ENCODE measurements around the gene PIBF1. TPM values are rescaled to one million over a fixed set of nuclear protein-coding genes. Genes with fewer than 3 reads are reported as not detected.

The PIBF1 gene, protein sequence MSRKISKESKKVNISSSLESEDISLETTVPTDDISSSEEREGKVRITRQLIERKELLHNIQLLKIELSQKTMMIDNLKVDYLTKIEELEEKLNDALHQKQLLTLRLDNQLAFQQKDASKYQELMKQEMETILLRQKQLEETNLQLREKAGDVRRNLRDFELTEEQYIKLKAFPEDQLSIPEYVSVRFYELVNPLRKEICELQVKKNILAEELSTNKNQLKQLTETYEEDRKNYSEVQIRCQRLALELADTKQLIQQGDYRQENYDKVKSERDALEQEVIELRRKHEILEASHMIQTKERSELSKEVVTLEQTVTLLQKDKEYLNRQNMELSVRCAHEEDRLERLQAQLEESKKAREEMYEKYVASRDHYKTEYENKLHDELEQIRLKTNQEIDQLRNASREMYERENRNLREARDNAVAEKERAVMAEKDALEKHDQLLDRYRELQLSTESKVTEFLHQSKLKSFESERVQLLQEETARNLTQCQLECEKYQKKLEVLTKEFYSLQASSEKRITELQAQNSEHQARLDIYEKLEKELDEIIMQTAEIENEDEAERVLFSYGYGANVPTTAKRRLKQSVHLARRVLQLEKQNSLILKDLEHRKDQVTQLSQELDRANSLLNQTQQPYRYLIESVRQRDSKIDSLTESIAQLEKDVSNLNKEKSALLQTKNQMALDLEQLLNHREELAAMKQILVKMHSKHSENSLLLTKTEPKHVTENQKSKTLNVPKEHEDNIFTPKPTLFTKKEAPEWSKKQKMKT
- 10 to 100 TPM; 29.4 to 36.5 (median 34.8) TPM for total RNA-seq
- 46.7 TPM for total RNA-seq (2013)
- total RNA-seq = 34.3 to 66.1 (median 50.6) reads per million in 29 experiments

DNA sequence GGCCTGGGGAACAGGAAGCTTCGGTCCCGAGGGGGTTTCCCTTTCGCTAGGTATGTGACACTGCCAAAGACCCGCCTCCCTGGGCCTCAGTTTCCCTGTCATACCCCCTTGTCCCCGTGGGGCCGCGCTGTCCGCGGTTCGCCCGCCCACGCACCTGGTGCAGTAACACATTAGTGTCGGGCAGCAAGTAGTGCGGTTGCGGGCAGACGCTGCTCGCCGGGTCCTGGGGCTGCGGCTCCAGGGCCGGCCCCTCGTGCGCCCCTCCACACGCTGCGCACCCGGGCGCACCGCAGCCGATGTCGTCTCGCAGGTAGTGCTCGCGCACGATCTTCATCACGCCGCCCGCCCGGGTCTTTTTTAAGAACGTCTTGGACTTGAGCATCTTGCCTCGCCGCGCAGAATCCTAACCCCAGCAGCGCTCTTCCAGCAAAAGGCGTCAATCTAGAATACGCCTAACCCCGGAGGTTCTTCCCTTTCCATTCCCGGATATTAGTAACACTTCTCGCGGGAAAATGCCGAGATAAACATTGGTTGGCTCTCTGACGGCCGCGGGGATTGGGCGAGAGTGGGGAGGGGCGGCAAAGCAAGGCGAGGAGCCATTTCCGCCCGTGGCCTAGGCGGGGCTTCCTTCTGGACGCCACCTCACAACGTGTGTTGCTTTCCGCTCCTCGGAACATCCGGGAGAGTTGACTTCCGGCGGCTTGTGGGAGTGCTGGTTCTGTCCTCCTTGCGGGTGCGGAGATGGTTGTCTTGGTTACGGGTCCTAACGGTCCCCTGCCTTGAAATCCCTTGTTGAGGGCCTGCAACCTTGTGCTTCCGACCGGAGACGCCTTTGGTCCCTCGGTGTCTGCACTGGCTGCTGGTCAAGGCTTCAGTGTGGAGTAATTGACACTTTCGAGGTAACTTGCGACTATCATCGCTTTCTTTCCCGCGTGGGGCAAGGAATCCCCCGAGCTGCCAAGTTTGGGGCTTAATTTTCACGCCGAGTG lies at the start of gene PIBF1, which contains the start of gene DIS3:
Gene PIBF1 (plus strand): TSS at position 683 of the 989 bp plus-strand sequence. CDS start 1,337 bp downstream, outside the sequence.
Gene DIS3 (minus strand): TSS at position 450 of the 989 bp plus-strand sequence. CDS start 68 bp downstream, at position 382.
- Mint-ChIP-seq H3K4me1 (peaks cover 72 to 74% (median 74%) of the 10 kb centered on the region in 3 donors), H3K9me3 (no peaks in the 10 kb centered on the region), H3K27ac (peak within 1 kb of the TSS; percentile 97 to 98), H3K36me3 (peaks cover 34% of the 10 kb centered on the region), H3K27me3 (no peaks in the 10 kb centered on the region), H3K4me3 (peak within 1 kb of the TSS; percentile 98 to 99 (median 99))
- peak within 1 kb of the TSS; percentile 73 for H3K27ac ChIP-seq (ENCODE audit: low read length)
- WGBS (ENCODE audit: insufficient coverage) = under 1% methylated on average over 67 of the region's 81 CpGs
- ChIA-PET CTCF (interaction anchor here in 1 of 2 donors (0.9 kb wide), 1 partner anchor 15 kb away, joined by 3 read pairs; no protein-coding TSS in a partner anchor), POLR2A (interaction anchor here in 1 of 2 donors (0.6 to 0.7 kb wide), 3 partner anchors 9 to 53 kb away, joined by 3 read pairs; no protein-coding TSS in a partner anchor)
- no peaks in the 10 kb centered on the region for H3K9me3 ChIP-seq
- H3K27me3 ChIP-seq (replicated peaks in 1 of 2; ENCODE audit: control insufficient read depth in 2 of 2, extremely low read depth in 1 of 2, insufficient read depth in 2 of 2, low read length in 1 of 2) = no peaks in the 10 kb centered on the region
- H3K36me3 ChIP-seq (ENCODE audit: control insufficient read depth in 2 of 2, extremely low read depth in 1 of 2, insufficient read depth in 1 of 2, low read length in 1 of 2) = peaks cover 0 to 28% of the 10 kb centered on the region in 2 donors
- H3K4me1 ChIP-seq (ENCODE audit: control insufficient read depth in 1 of 2, extremely low read depth in 1 of 2, insufficient read depth in 2 of 2, low read length in 2 of 2) = peaks cover 20 to 31% of the 10 kb centered on the region in 2 experiments
- peak within 1 kb of the TSS; percentile 76 to 84 for H3K4me3 ChIP-seq (ENCODE audit: control insufficient read depth in 1 of 2, extremely low read depth in 1 of 2, low read length in 1 of 2)
- ATAC-seq (replicated peaks in 1 of 4) = peak; percentile 97 to 98 (median 98)
- peak; percentile 83 to 98 (median 95) for DNase-seq

DNA sequence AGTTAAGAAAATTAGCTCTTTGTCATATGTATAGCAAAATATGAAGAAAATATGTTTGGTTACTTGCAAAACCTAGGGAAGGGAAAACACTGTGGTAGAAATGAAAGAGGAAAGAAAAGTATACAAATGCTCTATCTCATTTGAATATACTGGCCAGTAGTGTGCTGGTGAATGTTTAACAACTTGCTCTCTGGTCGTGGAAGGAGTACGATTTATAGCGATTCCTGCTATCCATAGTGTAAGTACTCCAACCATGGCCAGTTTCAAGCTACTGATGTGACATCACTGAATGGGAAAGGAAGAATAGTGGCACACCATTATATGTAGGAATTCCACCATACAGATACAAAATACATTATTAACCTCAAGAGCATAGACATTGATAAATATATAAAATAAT lies 44.9 kb upstream of the PIBF1 start:
- ATAC-seq (replicated peaks in 1 of 4) = no peak
- ChIA-PET POLR2A (interaction anchor here in 1 of 2 donors (0.6 kb wide), 1 partner anchor 43 kb away, joined by 4 read pairs; no protein-coding TSS in a partner anchor), CTCF (interaction anchor here in 1 of 2 donors (0.6 kb wide), 1 partner anchor 71 kb away, joined by 3 read pairs; no protein-coding TSS in a partner anchor)
- DNase-seq = no peak
- Mint-ChIP-seq H3K4me3 (no peak overlapping the region), H3K9me3 (no peaks in the 10 kb centered on the region), H3K36me3 (peaks cover 48% of the 10 kb centered on the region), H3K27me3 (no peaks in the 10 kb centered on the region), H3K27ac (no peak overlapping the region), H3K4me1 (peaks cover 7 to 11% (median 9%) of the 10 kb centered on the region in 3 donors)
- no peak overlapping the region for H3K27ac ChIP-seq (ENCODE audit: low read length)
- H3K27me3 ChIP-seq (replicated peaks in 1 of 2; ENCODE audit: control insufficient read depth in 2 of 2, extremely low read depth in 1 of 2, insufficient read depth in 2 of 2, low read length in 1 of 2) = no peaks in the 10 kb centered on the region
- H3K36me3 ChIP-seq (ENCODE audit: control insufficient read depth in 2 of 2, extremely low read depth in 1 of 2, insufficient read depth in 1 of 2, low read length in 1 of 2) = peaks cover 0 to 24% of the 10 kb centered on the region in 2 donors
- no peak overlapping the region for H3K4me3 ChIP-seq (ENCODE audit: control insufficient read depth in 1 of 2, extremely low read depth in 1 of 2, low read length in 1 of 2)
- H3K4me1 ChIP-seq (ENCODE audit: control insufficient read depth in 1 of 2, extremely low read depth in 1 of 2, insufficient read depth in 2 of 2, low read length in 2 of 2) = no peaks in the 10 kb centered on the region
- no CpG with 5 or more reads among the region's 3 CpGs for WGBS (ENCODE audit: insufficient coverage)
- no peaks in the 10 kb centered on the region for H3K9me3 ChIP-seq

DNA sequence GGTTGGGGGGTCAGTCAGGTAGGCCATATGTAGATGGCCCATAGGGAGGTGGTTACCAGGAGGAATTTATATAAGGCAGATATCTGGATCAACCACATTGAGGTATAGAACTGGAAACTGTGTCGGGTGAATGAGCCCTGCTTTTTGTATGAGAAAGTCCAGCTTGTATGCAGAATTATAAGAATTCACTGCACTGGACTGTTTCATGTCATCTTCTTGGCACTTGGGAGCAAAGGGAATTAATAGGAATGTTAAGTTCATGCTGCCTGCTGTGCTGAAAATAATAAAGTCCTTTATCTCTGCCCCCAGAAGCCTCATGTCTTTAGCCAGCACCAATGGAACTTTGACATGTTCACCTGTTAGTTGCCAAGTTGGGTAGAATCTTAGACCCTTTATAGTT lies 41.9 kb upstream of the PIBF1 start:
- CTCF ChIA-PET = no interaction called here
- POLR2A ChIA-PET = no interaction called here
- 80% methylated on average over 1 of the region's 1 CpG for WGBS (ENCODE audit: insufficient coverage)

DNA sequence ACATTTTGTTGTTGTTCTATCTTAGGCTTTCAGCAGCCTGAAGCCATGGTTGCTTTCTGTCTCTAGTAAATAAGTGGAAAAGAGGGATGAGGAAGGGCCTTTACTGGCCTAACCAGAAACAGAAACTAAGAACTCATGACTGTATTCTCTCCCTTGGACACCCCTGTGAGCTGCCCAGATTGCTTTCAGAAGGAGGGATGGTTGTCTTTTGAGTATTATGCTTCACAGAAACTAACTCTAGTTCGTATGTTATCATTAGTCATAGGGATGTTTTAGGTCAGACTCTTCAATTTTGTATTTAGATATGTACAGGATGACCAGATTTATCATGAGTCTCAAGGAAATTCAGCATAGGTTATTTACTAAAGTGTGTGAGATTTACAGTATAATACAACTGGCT lies 36.7 kb upstream of the PIBF1 start:
- ATAC-seq (replicated peaks in 1 of 4) = no peak
- H3K9me3 Mint-ChIP-seq = no peaks in the 10 kb centered on the region
- no peak overlapping the region for H3K4me3 ChIP-seq (ENCODE audit: control insufficient read depth in 1 of 2, extremely low read depth in 1 of 2, low read length in 1 of 2)
- H3K4me3 Mint-ChIP-seq = no peak overlapping the region
- H3K27me3 Mint-ChIP-seq = no peaks in the 10 kb centered on the region
- ChIA-PET POLR2A (no interaction called here), CTCF (no interaction called here)
- H3K4me1 ChIP-seq (ENCODE audit: control insufficient read depth in 1 of 2, extremely low read depth in 1 of 2, insufficient read depth in 2 of 2, low read length in 2 of 2) = no peaks in the 10 kb centered on the region
- no peak overlapping the region for H3K27ac ChIP-seq (ENCODE audit: low read length)
- H3K27me3 ChIP-seq (replicated peaks in 1 of 2; ENCODE audit: control insufficient read depth in 2 of 2, extremely low read depth in 1 of 2, insufficient read depth in 2 of 2, low read length in 1 of 2) = no peaks in the 10 kb centered on the region
- WGBS (ENCODE audit: insufficient coverage) = no CpG with 5 or more reads among the region's 1 CpG
- DNase-seq = no peak
- peak overlapping the region in 1 of 2 donors; percentile 68 for H3K27ac Mint-ChIP-seq
- H3K4me1 Mint-ChIP-seq = peaks cover 0 to 28% (median 19%) of the 10 kb centered on the region in 3 donors
- peaks cover 44% of the 10 kb centered on the region for H3K36me3 Mint-ChIP-seq
- H3K9me3 ChIP-seq = no peaks in the 10 kb centered on the region
- peaks cover 5 to 41% of the 10 kb centered on the region in 2 donors for H3K36me3 ChIP-seq (ENCODE audit: control insufficient read depth in 2 of 2, extremely low read depth in 1 of 2, insufficient read depth in 1 of 2, low read length in 1 of 2)

More for the DNA sequence above, 41.9 kb upstream of the PIBF1 start:
- Histone ChIP-seq H3K4me3 (ENCODE audit: control insufficient read depth in 1 of 2, extremely low read depth in 1 of 2, low read length in 1 of 2) (no peak overlapping the region), H3K9me3 (no peaks in the 10 kb centered on the region), H3K27me3 (replicated peaks in 1 of 2; ENCODE audit: control insufficient read depth in 2 of 2, extremely low read depth in 1 of 2, insufficient read depth in 2 of 2, low read length in 1 of 2) (no peaks in the 10 kb centered on the region), H3K36me3 (ENCODE audit: control insufficient read depth in 2 of 2, extremely low read depth in 1 of 2, insufficient read depth in 1 of 2, low read length in 1 of 2) (peaks cover 5 to 29% of the 10 kb centered on the region in 2 donors), H3K4me1 (ENCODE audit: control insufficient read depth in 1 of 2, extremely low read depth in 1 of 2, insufficient read depth in 2 of 2, low read length in 2 of 2) (no peaks in the 10 kb centered on the region), H3K27ac (ENCODE audit: low read length) (no peak overlapping the region)
- no peak for ATAC-seq (replicated peaks in 1 of 4)
- Mint-ChIP-seq H3K36me3 (peaks cover 43% of the 10 kb centered on the region), H3K9me3 (no peaks in the 10 kb centered on the region), H3K4me3 (no peak overlapping the region), H3K27me3 (no peaks in the 10 kb centered on the region), H3K27ac (no peak overlapping the region), H3K4me1 (peaks cover 0 to 8% (median 7%) of the 10 kb centered on the region in 3 donors)
- DNase-seq = no peak

DNA sequence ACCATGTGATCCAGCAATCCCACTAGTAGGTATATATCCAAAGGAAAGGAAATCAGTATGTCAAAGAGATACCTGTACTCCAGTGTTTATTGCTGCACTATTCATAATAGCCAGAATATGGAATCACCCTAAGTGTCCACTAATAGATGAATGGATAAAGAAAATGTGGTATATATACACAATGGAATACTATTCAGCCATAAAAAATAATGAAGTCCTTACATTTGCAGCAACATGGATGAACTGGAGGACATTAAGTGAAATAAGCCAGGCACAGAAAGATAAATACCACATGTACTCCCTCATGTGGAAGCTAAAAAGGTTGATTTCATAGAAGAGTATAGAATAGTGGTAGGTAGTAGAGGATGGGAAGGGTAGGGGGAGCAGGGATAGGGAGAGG lies 30.7 kb upstream of the PIBF1 start:
- no peak overlapping the region for H3K4me3 Mint-ChIP-seq
- no peak for ATAC-seq (replicated peaks in 1 of 4)
- no peak for DNase-seq
- no peaks in the 10 kb centered on the region for H3K9me3 ChIP-seq
- CTCF ChIA-PET = interaction anchor here in 1 of 2 donors (0.9 kb wide), 1 partner anchor 108 kb away, joined by 4 read pairs; no protein-coding TSS in a partner anchor
- H3K27ac Mint-ChIP-seq = no peak overlapping the region
- no peaks in the 10 kb centered on the region for H3K27me3 ChIP-seq (replicated peaks in 1 of 2; ENCODE audit: control insufficient read depth in 2 of 2, extremely low read depth in 1 of 2, insufficient read depth in 2 of 2, low read length in 1 of 2)
- peaks cover 64% of the 10 kb centered on the region for H3K36me3 Mint-ChIP-seq
- POLR2A ChIA-PET = interaction anchor here in 1 of 2 donors (0.5 kb wide), 1 partner anchor 27 kb away, joined by 8 read pairs; no protein-coding TSS in a partner anchor
- H3K4me1 ChIP-seq (ENCODE audit: control insufficient read depth in 1 of 2, extremely low read depth in 1 of 2, insufficient read depth in 2 of 2, low read length in 2 of 2) = no peaks in the 10 kb centered on the region
- peaks cover 4 to 31% (median 13%) of the 10 kb centered on the region in 3 donors for H3K4me1 Mint-ChIP-seq
- peaks cover 5 to 66% of the 10 kb centered on the region in 2 donors for H3K36me3 ChIP-seq (ENCODE audit: control insufficient read depth in 2 of 2, extremely low read depth in 1 of 2, insufficient read depth in 1 of 2, low read length in 1 of 2)
- peaks cover 0 to 2% (median 0%) of the 10 kb centered on the region in 3 donors for H3K9me3 Mint-ChIP-seq
- H3K4me3 ChIP-seq (ENCODE audit: control insufficient read depth in 1 of 2, extremely low read depth in 1 of 2, low read length in 1 of 2) = no peak overlapping the region
- H3K27ac ChIP-seq (ENCODE audit: low read length) = no peak overlapping the region
- no peaks in the 10 kb centered on the region for H3K27me3 Mint-ChIP-seq
